ENCODE results near the gene DDX10.

The DDX10 gene

GRCh38 chr11:108793138-108793537 lies 128.3 kb downstream of the DDX10 start:
- Histone ChIP-seq H3K79me2 (ENCODE audit: control insufficient read depth, insufficient read depth, low read length, poor library complexity) (no peaks in the 10 kb centered on the region), H4K8ac (ENCODE audit: low read depth, low read length) (no peak overlapping the region), H3K27ac (ENCODE audit: low read depth, low read length) (no peak overlapping the region), H2AK5ac (ENCODE audit: low read length) (no peak overlapping the region), H3K9ac (ENCODE audit: low read length) (no peak overlapping the region), H3K4me3 (ENCODE audit: low read depth, low read length) (no peak overlapping the region), H4K12ac (ENCODE audit: low read depth, low read length) (no peak overlapping the region), H2BK12ac (ENCODE audit: low read length) (no peak overlapping the region), H3K4me2 (ENCODE audit: low read length) (no peak overlapping the region), H3K4me1 (ENCODE audit: control insufficient read depth in 1 of 2, insufficient read depth in 2 of 2, low read length in 2 of 2) (peaks cover 0 to 1% of the 10 kb centered on the region in 2 experiments), H3K14ac (ENCODE audit: low read length) (no peak overlapping the region), H2BK5ac (ENCODE audit: low read depth, low read length, poor library complexity) (no peak overlapping the region), H3K36me3 (ENCODE audit: control insufficient read depth in 1 of 2, insufficient read depth in 2 of 2, low read length in 2 of 2) (no peaks in the 10 kb centered on the region), H3K18ac (ENCODE audit: low read length) (no peak overlapping the region), H2BK120ac (ENCODE audit: insufficient read depth, low read length, poor library complexity) (no peak overlapping the region), H3K79me1 (ENCODE audit: low read length) (no peaks in the 10 kb centered on the region), H2AFZ (ENCODE audit: insufficient read depth, low read length, poor library complexity) (no peak overlapping the region), H4K91ac (ENCODE audit: low read depth, low read length) (no peak overlapping the region), H3K9me3 (ENCODE audit: insufficient read depth, low read depth, low read length) (no peaks in the 10 kb centered on the region), H3K27me3 (ENCODE audit: insufficient read depth, low read length) (no peaks in the 10 kb centered on the region), H3K23ac (ENCODE audit: low read length) (no peak overlapping the region), H3K4ac (ENCODE audit: low read depth, low read length) (no peak overlapping the region)
- WGBS (ENCODE audit: extremely low coverage, insufficient coverage, insufficient read length) = no CpG with 5 or more reads among the region's 2 CpGs
- no peak for DNase-seq

- no peak overlapping the region for H3K9ac ChIP-seq (ENCODE audit: low read length)
- no peak overlapping the region for H3K4ac ChIP-seq (ENCODE audit: low read depth, low read length)
- no peak overlapping the region for H4K91ac ChIP-seq (ENCODE audit: low read depth, low read length)
- H3K36me3 ChIP-seq (ENCODE audit: control insufficient read depth in 1 of 2, insufficient read depth in 2 of 2, low read length in 2 of 2) = no peaks in the 10 kb centered on the region
- no peaks in the 10 kb centered on the region for H3K79me1 ChIP-seq (ENCODE audit: low read length)
- H3K4me1 ChIP-seq (ENCODE audit: control insufficient read depth in 1 of 2, insufficient read depth in 2 of 2, low read length in 2 of 2) = peaks cover 0 to 1% of the 10 kb centered on the region in 2 experiments
- no peaks in the 10 kb centered on the region for H3K79me2 ChIP-seq (ENCODE audit: control insufficient read depth, insufficient read depth, low read length, poor library complexity)
- no peak overlapping the region for H4K12ac ChIP-seq (ENCODE audit: low read depth, low read length)
- no peaks in the 10 kb centered on the region for H3K27me3 ChIP-seq (ENCODE audit: insufficient read depth, low read length)
- no peak for DNase-seq
- H2AK5ac ChIP-seq (ENCODE audit: low read length) = no peak overlapping the region
- H3K4me2 ChIP-seq (ENCODE audit: low read length) = no peak overlapping the region
- no peak overlapping the region for H4K8ac ChIP-seq (ENCODE audit: low read depth, low read length)
- no peak overlapping the region for H2BK12ac ChIP-seq (ENCODE audit: low read length)
- H2AFZ ChIP-seq (ENCODE audit: insufficient read depth, low read length, poor library complexity) = no peak overlapping the region
- no peak overlapping the region for H2BK5ac ChIP-seq (ENCODE audit: low read depth, low read length, poor library complexity)
- no peak overlapping the region for H3K23ac ChIP-seq (ENCODE audit: low read length)
- no peak overlapping the region for H3K18ac ChIP-seq (ENCODE audit: low read length)
- no CpG with 5 or more reads among the region's 2 CpGs for WGBS (ENCODE audit: extremely low coverage, insufficient coverage, insufficient read length)
- H3K27ac ChIP-seq (ENCODE audit: low read depth, low read length) = no peak overlapping the region
- no peak overlapping the region for H2BK120ac ChIP-seq (ENCODE audit: insufficient read depth, low read length, poor library complexity)
- no peak overlapping the region for H3K14ac ChIP-seq (ENCODE audit: low read length)
- no peak overlapping the region for H3K4me3 ChIP-seq (ENCODE audit: low read depth, low read length)
- H3K9me3 ChIP-seq (ENCODE audit: insufficient read depth, low read depth, low read length) = no peaks in the 10 kb centered on the region
Observed at GRCh38 chr11:108793611-108794010, 128.7 kb downstream of the DDX10 start.

DNA sequence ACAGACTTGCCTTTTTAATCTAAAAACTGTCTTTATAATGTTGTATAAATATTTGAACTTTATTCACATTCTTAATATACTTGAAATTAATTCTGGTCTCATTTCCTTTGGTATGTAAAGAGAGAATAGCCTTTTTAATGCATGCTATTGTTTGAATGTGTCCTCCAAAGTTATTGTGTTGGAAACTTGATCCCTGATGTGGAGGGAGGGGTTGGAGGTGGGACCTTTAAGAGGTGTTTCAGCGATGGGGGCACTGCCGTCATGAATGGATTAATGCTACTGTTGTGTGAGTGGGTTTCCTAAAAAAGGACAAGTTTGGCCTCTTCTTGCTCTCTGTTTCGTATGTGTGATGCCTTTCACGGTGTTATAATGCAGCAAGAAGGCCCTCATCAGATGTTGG lies 131.7 kb downstream of the DDX10 start:
- Histone ChIP-seq H3K23ac (ENCODE audit: low read length) (no peak overlapping the region), H3K9ac (ENCODE audit: low read length) (no peak overlapping the region), H3K79me2 (ENCODE audit: control insufficient read depth, insufficient read depth, low read length, poor library complexity) (no peaks in the 10 kb centered on the region), H2AK5ac (ENCODE audit: low read length) (no peak overlapping the region), H3K4me3 (ENCODE audit: low read depth, low read length) (no peak overlapping the region), H3K4me1 (ENCODE audit: control insufficient read depth in 1 of 2, insufficient read depth in 2 of 2, low read length in 2 of 2) (no peaks in the 10 kb centered on the region), H3K36me3 (ENCODE audit: control insufficient read depth in 1 of 2, insufficient read depth in 2 of 2, low read length in 2 of 2) (no peaks in the 10 kb centered on the region), H2BK5ac (ENCODE audit: low read depth, low read length, poor library complexity) (no peak overlapping the region), H3K14ac (ENCODE audit: low read length) (no peak overlapping the region), H3K27ac (ENCODE audit: low read depth, low read length) (no peak overlapping the region), H4K12ac (ENCODE audit: low read depth, low read length) (no peak overlapping the region), H4K91ac (ENCODE audit: low read depth, low read length) (no peak overlapping the region), H3K79me1 (ENCODE audit: low read length) (no peaks in the 10 kb centered on the region), H3K4ac (ENCODE audit: low read depth, low read length) (no peak overlapping the region), H3K4me2 (ENCODE audit: low read length) (no peak overlapping the region), H4K8ac (ENCODE audit: low read depth, low read length) (no peak overlapping the region), H2AFZ (ENCODE audit: insufficient read depth, low read length, poor library complexity) (no peak overlapping the region), H3K9me3 (ENCODE audit: insufficient read depth, low read depth, low read length) (no peaks in the 10 kb centered on the region), H3K18ac (ENCODE audit: low read length) (no peak overlapping the region), H3K27me3 (ENCODE audit: insufficient read depth, low read length) (no peaks in the 10 kb centered on the region), H2BK120ac (ENCODE audit: insufficient read depth, low read length, poor library complexity) (no peak overlapping the region), H2BK12ac (ENCODE audit: low read length) (no peak overlapping the region)
- no peak for DNase-seq
- whole genome bisulfite sequencing (ENCODE audit: extremely low coverage, insufficient coverage, insufficient read length) = no CpG with 5 or more reads among the region's 4 CpGs

DNA sequence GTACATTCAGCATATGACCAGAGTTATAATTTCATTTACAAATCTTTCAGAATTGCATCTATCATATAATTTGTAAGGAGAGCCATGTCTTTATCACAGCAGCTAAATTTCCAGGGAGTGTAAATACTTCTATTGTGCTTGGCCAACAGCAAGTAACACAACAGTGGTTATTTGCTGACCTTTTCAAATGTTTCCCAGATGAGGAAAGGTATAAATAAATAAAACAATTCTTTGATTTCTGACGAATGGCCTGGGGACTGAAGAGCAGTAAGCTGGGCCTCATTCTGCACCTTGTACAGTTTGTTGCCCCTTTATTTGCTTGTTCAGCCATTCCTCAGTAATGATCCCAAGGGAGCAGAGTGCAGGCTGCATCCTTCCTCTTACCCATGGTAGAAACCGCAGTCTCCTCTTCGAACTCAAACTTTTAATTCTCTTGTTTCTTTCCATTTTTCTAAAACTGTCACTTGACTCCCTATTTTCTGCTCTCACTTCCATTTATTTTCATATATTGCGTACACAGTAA lies 132.8 kb downstream of the DDX10 start:
- H3K4me1 ChIP-seq (ENCODE audit: control insufficient read depth in 1 of 2, insufficient read depth in 2 of 2, low read length in 2 of 2) = no peaks in the 10 kb centered on the region
- H3K36me3 ChIP-seq (ENCODE audit: control insufficient read depth in 1 of 2, insufficient read depth in 2 of 2, low read length in 2 of 2) = no peaks in the 10 kb centered on the region
- no peak overlapping the region for H2AK5ac ChIP-seq (ENCODE audit: low read length)
- no peak overlapping the region for H3K4ac ChIP-seq (ENCODE audit: low read depth, low read length)
- H2AFZ ChIP-seq (ENCODE audit: insufficient read depth, low read length, poor library complexity) = no peak overlapping the region
- no peak overlapping the region for H4K8ac ChIP-seq (ENCODE audit: low read depth, low read length)
- no peak overlapping the region for H3K23ac ChIP-seq (ENCODE audit: low read length)
- H4K91ac ChIP-seq (ENCODE audit: low read depth, low read length) = no peak overlapping the region
- no peak overlapping the region for H2BK120ac ChIP-seq (ENCODE audit: insufficient read depth, low read length, poor library complexity)
- H3K9ac ChIP-seq (ENCODE audit: low read length) = no peak overlapping the region
- no peaks in the 10 kb centered on the region for H3K9me3 ChIP-seq (ENCODE audit: insufficient read depth, low read depth, low read length)
- DNase-seq = no peak
- no peak overlapping the region for H3K4me3 ChIP-seq (ENCODE audit: low read depth, low read length)
- no peak overlapping the region for H4K12ac ChIP-seq (ENCODE audit: low read depth, low read length)
- H3K79me1 ChIP-seq (ENCODE audit: low read length) = no peaks in the 10 kb centered on the region
- no peaks in the 10 kb centered on the region for H3K27me3 ChIP-seq (ENCODE audit: insufficient read depth, low read length)
- H3K79me2 ChIP-seq (ENCODE audit: control insufficient read depth, insufficient read depth, low read length, poor library complexity) = no peaks in the 10 kb centered on the region
- H3K14ac ChIP-seq (ENCODE audit: low read length) = no peak overlapping the region
- H2BK12ac ChIP-seq (ENCODE audit: low read length) = no peak overlapping the region
- WGBS (ENCODE audit: extremely low coverage, insufficient coverage, insufficient read length) = no CpG with 5 or more reads among the region's 4 CpGs
- H2BK5ac ChIP-seq (ENCODE audit: low read depth, low read length, poor library complexity) = no peak overlapping the region
- H3K4me2 ChIP-seq (ENCODE audit: low read length) = no peak overlapping the region
- no peak overlapping the region for H3K18ac ChIP-seq (ENCODE audit: low read length)
- no peak overlapping the region for H3K27ac ChIP-seq (ENCODE audit: low read depth, low read length)

Data from trophoblast cell (in vitro differentiated cells and primary cell).